Measurements from ENCODE around the gene F8.

DNA sequence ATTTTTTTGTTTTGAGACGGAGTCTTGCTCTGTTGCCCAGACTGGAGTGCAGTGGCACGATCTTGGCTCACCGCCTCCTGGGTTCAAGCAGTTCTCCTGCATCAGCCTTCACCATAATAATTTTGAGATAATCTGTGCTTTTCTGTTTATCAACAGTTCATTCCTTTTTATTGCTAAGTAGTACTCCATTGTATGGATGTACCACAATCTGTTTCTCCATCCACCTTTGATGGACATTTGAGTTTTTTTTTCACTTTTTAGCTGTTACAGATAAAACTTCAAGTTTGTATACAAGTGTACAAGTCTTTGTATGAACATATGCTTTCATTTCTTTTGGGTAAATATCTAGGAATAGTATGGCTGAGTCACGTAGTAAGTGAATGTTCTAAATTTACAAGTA, 13.2 kb upstream of the F8 start:
- TF ChIP-seq EZH2 (IDR thresholded peaks at IDR 0.05) (no peak), POLR2AphosphoS5 (IDR thresholded peaks at IDR 0.05; ENCODE audit: borderline replicate concordance, low read depth, low read length) (no peak)

Data from SK-N-MC (cell line).